Stomach (tissue), 4 donors: ENCODE data around the gene PKDCC.

Experiments
- EP300 ChIP-seq: sonication (generic); formaldehyde crosslinking; IDR thresholded peaks from one replicate; pipeline ENCODE4 v1.6.1; 2017; ENCODE audit warnings: antibody characterized with exemption
- POLR2AphosphoS5 ChIP-seq, 3 donors: sonication (generic); formaldehyde crosslinking; IDR thresholded peaks; one replicate each; pipeline ENCODE4 v1.6.1; 2016; ENCODE audit warnings: antibody characterized with exemption in 3 of 3
- TF ChIP-seq, protein P1 (sequence below), 7 experiments: fragments of 450-650 bp in 4 of 7; fragments of 200-600 bp in 3 of 7; sonication (generic) in 3 of 7; IDR thresholded peaks; one replicate each; pipeline ENCODE4 v1.5.1; 2016 to 2019; ENCODE audit warnings: antibody characterized with exemption in 7 of 7, control low read depth in 2 of 7, mild to moderate bottlenecking in 1 of 7

DNA sequence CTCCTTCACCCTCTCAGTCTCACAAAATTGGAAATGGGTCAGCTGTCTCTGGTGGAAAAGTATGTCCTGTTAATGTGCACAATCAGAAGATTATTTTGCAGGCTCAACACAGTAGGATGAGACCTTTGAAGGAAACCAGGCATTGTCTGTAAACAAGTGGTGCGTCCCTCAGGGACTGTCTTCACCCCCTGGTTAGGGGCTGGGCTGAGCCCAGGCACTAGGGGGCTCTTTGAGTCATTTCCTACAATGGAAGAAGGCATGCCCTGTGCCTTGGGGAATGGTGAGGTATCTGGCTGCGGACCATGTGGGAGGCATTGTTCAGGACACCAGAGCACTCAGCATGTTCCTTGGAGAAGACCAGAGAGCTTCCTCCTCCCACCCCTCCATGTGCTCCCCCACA lies 26.8 kb downstream of the PKDCC start:
- TF ChIP-seq, protein P1, sequence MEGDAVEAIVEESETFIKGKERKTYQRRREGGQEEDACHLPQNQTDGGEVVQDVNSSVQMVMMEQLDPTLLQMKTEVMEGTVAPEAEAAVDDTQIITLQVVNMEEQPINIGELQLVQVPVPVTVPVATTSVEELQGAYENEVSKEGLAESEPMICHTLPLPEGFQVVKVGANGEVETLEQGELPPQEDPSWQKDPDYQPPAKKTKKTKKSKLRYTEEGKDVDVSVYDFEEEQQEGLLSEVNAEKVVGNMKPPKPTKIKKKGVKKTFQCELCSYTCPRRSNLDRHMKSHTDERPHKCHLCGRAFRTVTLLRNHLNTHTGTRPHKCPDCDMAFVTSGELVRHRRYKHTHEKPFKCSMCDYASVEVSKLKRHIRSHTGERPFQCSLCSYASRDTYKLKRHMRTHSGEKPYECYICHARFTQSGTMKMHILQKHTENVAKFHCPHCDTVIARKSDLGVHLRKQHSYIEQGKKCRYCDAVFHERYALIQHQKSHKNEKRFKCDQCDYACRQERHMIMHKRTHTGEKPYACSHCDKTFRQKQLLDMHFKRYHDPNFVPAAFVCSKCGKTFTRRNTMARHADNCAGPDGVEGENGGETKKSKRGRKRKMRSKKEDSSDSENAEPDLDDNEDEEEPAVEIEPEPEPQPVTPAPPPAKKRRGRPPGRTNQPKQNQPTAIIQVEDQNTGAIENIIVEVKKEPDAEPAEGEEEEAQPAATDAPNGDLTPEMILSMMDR (IDR thresholded peaks at IDR 0.05): no peak
- TF ChIP-seq EP300 (no peak), POLR2AphosphoS5 (IDR thresholded peaks at IDR 0.05) (no peak)
